ENCODE data around the gene CTU2. TPM values are rescaled to one million over a fixed set of nuclear protein-coding genes. Genes with fewer than 3 reads are reported as not detected.

The CTU2 gene
- total and polyA plus RNA-seq, 9 of the 15 experiments (the other 6 are each of a cell fraction or from before 2014, with no cell fraction given) = 1.3 to 105 (median 23.2) TPM

- TF ChIP-seq USF2 (CRISPR knock-in tag; IDR thresholded peaks at IDR 0.05) (no peak), TRIM24 (IDR thresholded peaks at IDR 0.05) (peak; percentile 82 to 88), U2AF2 (optimal IDR thresholded peaks at IDR 0.05; ENCODE audit: low read depth, low read length) (no peak), SMARCC2 (IDR thresholded peaks at IDR 0.05; ENCODE audit: low read depth) (peak; percentile 90), NR2F6 (CRISPR knock-in tag; IDR thresholded peaks at IDR 0.05) (no peak), LARP7 (IDR thresholded peaks at IDR 0.05) (peak; percentile 33; the same call in 1 of the 2 replicates), BRF1 (IDR thresholded peaks at IDR 0.05; ENCODE audit: borderline replicate concordance, extremely low read depth, insufficient read length) (no peak), WHSC1 (IDR thresholded peaks at IDR 0.05; ENCODE audit: low read length) (no peak), FOXM1 (IDR thresholded peaks at IDR 0.05; ENCODE audit: low read depth) (peak; percentile 78), FOXM1 (CRISPR knock-in tag; IDR thresholded peaks at IDR 0.05; ENCODE audit: low read depth) (no peak), HOXB6 (CRISPR knock-in tag; IDR thresholded peaks at IDR 0.05; ENCODE audit: borderline replicate concordance) (no peak), BDP1 (IDR thresholded peaks at IDR 0.05; ENCODE audit: insufficient read depth, insufficient read length) (no peak)
- TF ChIP-seq, protein P1, sequence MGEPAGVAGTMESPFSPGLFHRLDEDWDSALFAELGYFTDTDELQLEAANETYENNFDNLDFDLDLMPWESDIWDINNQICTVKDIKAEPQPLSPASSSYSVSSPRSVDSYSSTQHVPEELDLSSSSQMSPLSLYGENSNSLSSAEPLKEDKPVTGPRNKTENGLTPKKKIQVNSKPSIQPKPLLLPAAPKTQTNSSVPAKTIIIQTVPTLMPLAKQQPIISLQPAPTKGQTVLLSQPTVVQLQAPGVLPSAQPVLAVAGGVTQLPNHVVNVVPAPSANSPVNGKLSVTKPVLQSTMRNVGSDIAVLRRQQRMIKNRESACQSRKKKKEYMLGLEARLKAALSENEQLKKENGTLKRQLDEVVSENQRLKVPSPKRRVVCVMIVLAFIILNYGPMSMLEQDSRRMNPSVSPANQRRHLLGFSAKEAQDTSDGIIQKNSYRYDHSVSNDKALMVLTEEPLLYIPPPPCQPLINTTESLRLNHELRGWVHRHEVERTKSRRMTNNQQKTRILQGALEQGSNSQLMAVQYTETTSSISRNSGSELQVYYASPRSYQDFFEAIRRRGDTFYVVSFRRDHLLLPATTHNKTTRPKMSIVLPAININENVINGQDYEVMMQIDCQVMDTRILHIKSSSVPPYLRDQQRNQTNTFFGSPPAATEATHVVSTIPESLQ (CRISPR knock-in tag; IDR thresholded peaks at IDR 0.05) = no peak
- TF ChIP-seq, protein P2, sequence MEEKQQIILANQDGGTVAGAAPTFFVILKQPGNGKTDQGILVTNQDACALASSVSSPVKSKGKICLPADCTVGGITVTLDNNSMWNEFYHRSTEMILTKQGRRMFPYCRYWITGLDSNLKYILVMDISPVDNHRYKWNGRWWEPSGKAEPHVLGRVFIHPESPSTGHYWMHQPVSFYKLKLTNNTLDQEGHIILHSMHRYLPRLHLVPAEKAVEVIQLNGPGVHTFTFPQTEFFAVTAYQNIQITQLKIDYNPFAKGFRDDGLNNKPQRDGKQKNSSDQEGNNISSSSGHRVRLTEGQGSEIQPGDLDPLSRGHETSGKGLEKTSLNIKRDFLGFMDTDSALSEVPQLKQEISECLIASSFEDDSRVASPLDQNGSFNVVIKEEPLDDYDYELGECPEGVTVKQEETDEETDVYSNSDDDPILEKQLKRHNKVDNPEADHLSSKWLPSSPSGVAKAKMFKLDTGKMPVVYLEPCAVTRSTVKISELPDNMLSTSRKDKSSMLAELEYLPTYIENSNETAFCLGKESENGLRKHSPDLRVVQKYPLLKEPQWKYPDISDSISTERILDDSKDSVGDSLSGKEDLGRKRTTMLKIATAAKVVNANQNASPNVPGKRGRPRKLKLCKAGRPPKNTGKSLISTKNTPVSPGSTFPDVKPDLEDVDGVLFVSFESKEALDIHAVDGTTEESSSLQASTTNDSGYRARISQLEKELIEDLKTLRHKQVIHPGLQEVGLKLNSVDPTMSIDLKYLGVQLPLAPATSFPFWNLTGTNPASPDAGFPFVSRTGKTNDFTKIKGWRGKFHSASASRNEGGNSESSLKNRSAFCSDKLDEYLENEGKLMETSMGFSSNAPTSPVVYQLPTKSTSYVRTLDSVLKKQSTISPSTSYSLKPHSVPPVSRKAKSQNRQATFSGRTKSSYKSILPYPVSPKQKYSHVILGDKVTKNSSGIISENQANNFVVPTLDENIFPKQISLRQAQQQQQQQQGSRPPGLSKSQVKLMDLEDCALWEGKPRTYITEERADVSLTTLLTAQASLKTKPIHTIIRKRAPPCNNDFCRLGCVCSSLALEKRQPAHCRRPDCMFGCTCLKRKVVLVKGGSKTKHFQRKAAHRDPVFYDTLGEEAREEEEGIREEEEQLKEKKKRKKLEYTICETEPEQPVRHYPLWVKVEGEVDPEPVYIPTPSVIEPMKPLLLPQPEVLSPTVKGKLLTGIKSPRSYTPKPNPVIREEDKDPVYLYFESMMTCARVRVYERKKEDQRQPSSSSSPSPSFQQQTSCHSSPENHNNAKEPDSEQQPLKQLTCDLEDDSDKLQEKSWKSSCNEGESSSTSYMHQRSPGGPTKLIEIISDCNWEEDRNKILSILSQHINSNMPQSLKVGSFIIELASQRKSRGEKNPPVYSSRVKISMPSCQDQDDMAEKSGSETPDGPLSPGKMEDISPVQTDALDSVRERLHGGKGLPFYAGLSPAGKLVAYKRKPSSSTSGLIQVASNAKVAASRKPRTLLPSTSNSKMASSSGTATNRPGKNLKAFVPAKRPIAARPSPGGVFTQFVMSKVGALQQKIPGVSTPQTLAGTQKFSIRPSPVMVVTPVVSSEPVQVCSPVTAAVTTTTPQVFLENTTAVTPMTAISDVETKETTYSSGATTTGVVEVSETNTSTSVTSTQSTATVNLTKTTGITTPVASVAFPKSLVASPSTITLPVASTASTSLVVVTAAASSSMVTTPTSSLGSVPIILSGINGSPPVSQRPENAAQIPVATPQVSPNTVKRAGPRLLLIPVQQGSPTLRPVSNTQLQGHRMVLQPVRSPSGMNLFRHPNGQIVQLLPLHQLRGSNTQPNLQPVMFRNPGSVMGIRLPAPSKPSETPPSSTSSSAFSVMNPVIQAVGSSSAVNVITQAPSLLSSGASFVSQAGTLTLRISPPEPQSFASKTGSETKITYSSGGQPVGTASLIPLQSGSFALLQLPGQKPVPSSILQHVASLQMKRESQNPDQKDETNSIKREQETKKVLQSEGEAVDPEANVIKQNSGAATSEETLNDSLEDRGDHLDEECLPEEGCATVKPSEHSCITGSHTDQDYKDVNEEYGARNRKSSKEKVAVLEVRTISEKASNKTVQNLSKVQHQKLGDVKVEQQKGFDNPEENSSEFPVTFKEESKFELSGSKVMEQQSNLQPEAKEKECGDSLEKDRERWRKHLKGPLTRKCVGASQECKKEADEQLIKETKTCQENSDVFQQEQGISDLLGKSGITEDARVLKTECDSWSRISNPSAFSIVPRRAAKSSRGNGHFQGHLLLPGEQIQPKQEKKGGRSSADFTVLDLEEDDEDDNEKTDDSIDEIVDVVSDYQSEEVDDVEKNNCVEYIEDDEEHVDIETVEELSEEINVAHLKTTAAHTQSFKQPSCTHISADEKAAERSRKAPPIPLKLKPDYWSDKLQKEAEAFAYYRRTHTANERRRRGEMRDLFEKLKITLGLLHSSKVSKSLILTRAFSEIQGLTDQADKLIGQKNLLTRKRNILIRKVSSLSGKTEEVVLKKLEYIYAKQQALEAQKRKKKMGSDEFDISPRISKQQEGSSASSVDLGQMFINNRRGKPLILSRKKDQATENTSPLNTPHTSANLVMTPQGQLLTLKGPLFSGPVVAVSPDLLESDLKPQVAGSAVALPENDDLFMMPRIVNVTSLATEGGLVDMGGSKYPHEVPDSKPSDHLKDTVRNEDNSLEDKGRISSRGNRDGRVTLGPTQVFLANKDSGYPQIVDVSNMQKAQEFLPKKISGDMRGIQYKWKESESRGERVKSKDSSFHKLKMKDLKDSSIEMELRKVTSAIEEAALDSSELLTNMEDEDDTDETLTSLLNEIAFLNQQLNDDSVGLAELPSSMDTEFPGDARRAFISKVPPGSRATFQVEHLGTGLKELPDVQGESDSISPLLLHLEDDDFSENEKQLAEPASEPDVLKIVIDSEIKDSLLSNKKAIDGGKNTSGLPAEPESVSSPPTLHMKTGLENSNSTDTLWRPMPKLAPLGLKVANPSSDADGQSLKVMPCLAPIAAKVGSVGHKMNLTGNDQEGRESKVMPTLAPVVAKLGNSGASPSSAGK (IDR thresholded peaks at IDR 0.05) = no peak
These were observed 18.1 kb upstream of the CTU2 start (continued) for GRCh38 chr16:88688013-88688778.
